ENCODE data around the gene PIP4K2A. TPM values are rescaled to one million over a fixed set of nuclear protein-coding genes. Genes with fewer than 3 reads are reported as not detected.

PIP4K2A gene
- total and polyA plus RNA-seq, 2 of the 8 experiments (the other 6 are each of a cell fraction or from before 2014, with no cell fraction given) = 19.0 to 60.9 TPM

DNA sequence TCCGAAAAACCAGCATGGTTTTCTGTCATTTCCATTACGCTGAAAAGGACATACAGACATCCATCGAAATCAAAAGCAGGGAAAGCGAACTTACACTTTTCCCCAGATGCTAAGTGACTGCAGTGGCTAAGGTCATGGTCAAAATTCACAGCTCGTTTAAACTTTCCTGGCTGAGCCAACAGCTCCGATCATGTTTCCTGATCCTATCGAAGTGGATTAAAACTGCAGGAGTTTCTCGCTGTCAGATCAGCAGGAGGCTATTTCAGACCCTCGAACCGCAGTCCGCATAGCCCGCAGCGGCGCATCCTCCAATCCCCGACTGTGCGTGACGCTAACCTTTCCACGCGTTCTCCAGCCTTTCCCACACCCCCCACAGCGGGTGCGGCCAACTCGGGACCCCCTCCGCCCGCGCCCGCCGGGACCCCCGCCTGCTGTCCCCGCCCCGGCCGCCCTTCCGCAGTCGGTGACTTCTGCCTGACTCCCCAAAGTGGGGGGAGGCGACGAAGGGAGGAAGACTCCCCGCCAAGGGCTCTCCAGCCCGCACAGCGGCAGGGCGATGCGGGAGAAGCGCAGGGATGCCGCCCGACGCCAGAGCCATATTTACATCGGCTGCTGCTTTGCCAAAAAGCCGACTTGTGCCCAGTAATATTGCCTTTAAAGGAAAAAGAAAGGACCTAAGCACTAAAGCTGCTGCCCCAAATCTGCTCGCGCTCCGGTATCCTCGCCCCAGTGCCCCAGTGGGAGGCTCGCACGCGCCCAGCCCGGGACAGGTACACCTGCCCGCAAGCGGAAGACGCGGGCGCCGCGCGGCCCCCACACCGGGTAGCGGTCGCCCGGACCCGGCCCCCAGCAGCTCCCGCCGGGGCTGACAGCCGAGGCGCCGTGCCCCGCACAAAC lies 1.2 kb downstream of the PIP4K2A start (continued):
- TF ChIP-seq ASH2L (IDR thresholded peaks at IDR 0.05; ENCODE audit: low read length) = peak; percentile 80
- TF ChIP-seq EZH2 (IDR thresholded peaks at IDR 0.05; ENCODE audit: low read depth, low read length, severe bottlenecking) = no peak
- TF ChIP-seq NRF1 (IDR thresholded peaks at IDR 0.05; ENCODE audit: low read depth, low read length) = no peak
- no peak for TF ChIP-seq SP1 (IDR thresholded peaks at IDR 0.05; ENCODE audit: low read depth, low read length)
- peak in 1 of 2 experiments; percentile 53; a peak in 1 of 4 replicates for TF ChIP-seq HDAC2 (IDR thresholded peaks at IDR 0.05; ENCODE audit: borderline replicate concordance in 1 of 2, low read depth in 2 of 2, low read length in 2 of 2)
- no peak for TF ChIP-seq TAF7 (optimal IDR thresholded peaks at IDR 0.05; ENCODE audit: borderline replicate concordance, low read depth, low read length)
- TF ChIP-seq PHF8 (conservative IDR thresholded peaks at IDR 0.05; ENCODE audit: low read depth, low read length) = no peak
- TF ChIP-seq SAP30 (IDR thresholded peaks at IDR 0.05; ENCODE audit: insufficient read depth, insufficient replicate concordance, low read length) = peak; percentile 70
- TF ChIP-seq E2F6 (IDR thresholded peaks at IDR 0.05) = no peak
- TF ChIP-seq CHD2 (IDR thresholded peaks at IDR 0.05; ENCODE audit: low read length) = no peak
- TF ChIP-seq GABPA (IDR thresholded peaks at IDR 0.05; ENCODE audit: borderline replicate concordance, insufficient read depth, low read length) = no peak
- no peak for TF ChIP-seq NANOG (IDR thresholded peaks at IDR 0.05; ENCODE audit: insufficient read depth, low read depth, low read length, poor library complexity, severe bottlenecking)
- TF ChIP-seq CTCF (IDR thresholded peaks at IDR 0.05; ENCODE audit: control extremely low read depth in 1 of 3, insufficient read depth in 1 of 3, low read depth in 1 of 3, low read length in 3 of 3) = no peak
- TF ChIP-seq, protein P1, sequence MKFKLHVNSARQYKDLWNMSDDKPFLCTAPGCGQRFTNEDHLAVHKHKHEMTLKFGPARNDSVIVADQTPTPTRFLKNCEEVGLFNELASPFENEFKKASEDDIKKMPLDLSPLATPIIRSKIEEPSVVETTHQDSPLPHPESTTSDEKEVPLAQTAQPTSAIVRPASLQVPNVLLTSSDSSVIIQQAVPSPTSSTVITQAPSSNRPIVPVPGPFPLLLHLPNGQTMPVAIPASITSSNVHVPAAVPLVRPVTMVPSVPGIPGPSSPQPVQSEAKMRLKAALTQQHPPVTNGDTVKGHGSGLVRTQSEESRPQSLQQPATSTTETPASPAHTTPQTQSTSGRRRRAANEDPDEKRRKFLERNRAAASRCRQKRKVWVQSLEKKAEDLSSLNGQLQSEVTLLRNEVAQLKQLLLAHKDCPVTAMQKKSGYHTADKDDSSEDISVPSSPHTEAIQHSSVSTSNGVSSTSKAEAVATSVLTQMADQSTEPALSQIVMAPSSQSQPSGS (IDR thresholded peaks at IDR 0.05; ENCODE audit: low read length) = no peak
- TF ChIP-seq SP4 (IDR thresholded peaks at IDR 0.05; ENCODE audit: low read length) = no peak

Data from H1 (cell line).